ENCODE results near the gene GNA15. TPM values are rescaled to one million over a fixed set of nuclear protein-coding genes. Genes with fewer than 3 reads are reported as not detected.

GNA15 gene
- total RNA-seq, 6 experiments from 2014 or later = 0.31 to 3.9 (median 0.83) TPM

- Histone ChIP-seq H3K27me3 (no peaks in the 10 kb centered on the region), H3K36me3 (no peaks in the 10 kb centered on the region), H3K4me3 (peak overlapping the region in 2 of 3 donors; percentile 9 to 28), H3K4me1 (peaks cover 0 to 50% (median 19%) of the 10 kb centered on the region in 4 donors), H3K27ac (peak overlapping the region; percentile 42 to 76 (median 70)), H3K9me3 (no peaks in the 10 kb centered on the region)
- no peak for TF ChIP-seq CTCF (IDR thresholded peaks at IDR 0.05)
- no peak for TF ChIP-seq POLR2A (IDR thresholded peaks at IDR 0.05)
- WGBS (ENCODE audit: insufficient coverage, low coverage, low lambda C conversion rate, missing lambda C conversion rate) = 50% methylated on average over 3 of the region's 18 CpGs
- ATAC-seq (no peak), DNase-seq (peak in 2 of 3 donors; percentile 21 to 45)
- intact Hi-C loops (cut with DNase I) = no loop called here
Observed at GRCh38 chr19:3098141-3098514, 37.7 kb upstream of the GNA15 start.

- peak overlapping the region; percentile 42 to 76 (median 70) for H3K27ac ChIP-seq
- no peaks in the 10 kb centered on the region for H3K36me3 ChIP-seq
- DNase-seq = peak; percentile 68 to 78 (median 74)
- peak overlapping the region in 2 of 3 donors; percentile 9 to 28 for H3K4me3 ChIP-seq
- peak; percentile 43 to 59 (median 46) for ATAC-seq
- no peaks in the 10 kb centered on the region for H3K9me3 ChIP-seq
- H3K4me1 ChIP-seq = peaks cover 0 to 50% (median 19%) of the 10 kb centered on the region in 4 donors
- intact Hi-C loops (cut with DNase I) = no loop called here
- TF ChIP-seq CTCF (IDR thresholded peaks at IDR 0.05) (no peak), POLR2A (IDR thresholded peaks at IDR 0.05) (peak; percentile 26)
- no peaks in the 10 kb centered on the region for H3K27me3 ChIP-seq
- 11% methylated on average over 11 of the region's 40 CpGs for WGBS (ENCODE audit: insufficient coverage, low coverage, low lambda C conversion rate, missing lambda C conversion rate)
Observed at GRCh38 chr19:3098515-3099346, 37.1 kb upstream of the GNA15 start.

GRCh38 chr19:3099347-3100145 lies 36.3 kb upstream of the GNA15 start:
- H3K36me3 ChIP-seq = no peaks in the 10 kb centered on the region
- peak overlapping the region in 1 of 3 donors; percentile 28 for H3K4me3 ChIP-seq
- TF ChIP-seq POLR2A (IDR thresholded peaks at IDR 0.05) = no peak
- no peak for TF ChIP-seq CTCF (IDR thresholded peaks at IDR 0.05)
- H3K4me1 ChIP-seq = peaks cover 0 to 50% (median 19%) of the 10 kb centered on the region in 4 donors
- DNase-seq (peak in 1 of 3 donors; percentile 45), ATAC-seq (no peak)
- 76% methylated on average over 3 of the region's 29 CpGs for WGBS (ENCODE audit: insufficient coverage, low coverage, low lambda C conversion rate, missing lambda C conversion rate)
- H3K27me3 ChIP-seq = no peaks in the 10 kb centered on the region
- H3K9me3 ChIP-seq = no peaks in the 10 kb centered on the region
- peak overlapping the region; percentile 42 to 76 (median 70) for H3K27ac ChIP-seq
- intact Hi-C loops (cut with DNase I) = loop anchor here in 1 of 2 donors (10.0 kb wide), 1 partner anchor 135 kb away; no protein-coding TSS in a partner anchor

- 60% methylated on average over 2 of the region's 14 CpGs for WGBS (ENCODE audit: insufficient coverage, low coverage, low lambda C conversion rate, missing lambda C conversion rate)
- Histone ChIP-seq H3K27ac (no peak overlapping the region), H3K27me3 (no peaks in the 10 kb centered on the region), H3K9me3 (no peaks in the 10 kb centered on the region), H3K36me3 (no peaks in the 10 kb centered on the region), H3K4me3 (no peak overlapping the region), H3K4me1 (peaks cover 0 to 50% (median 19%) of the 10 kb centered on the region in 4 donors)
- intact Hi-C loops (cut with DNase I) = loop anchor here in 1 of 2 donors (10.0 kb wide), 1 partner anchor 136 kb away; no protein-coding TSS in a partner anchor
- DNase-seq (peak in 1 of 3 donors; percentile 39), ATAC-seq (no peak)
- TF ChIP-seq POLR2A (IDR thresholded peaks at IDR 0.05) = no peak
- no peak for TF ChIP-seq CTCF (IDR thresholded peaks at IDR 0.05)
Observed at GRCh38 chr19:3100331-3100730, 35.5 kb upstream of the GNA15 start.
